K562 (cell line): ENCODE measurements around the gene TECPR2. TPM values are rescaled to one million over a fixed set of nuclear protein-coding genes. Genes with fewer than 3 reads are reported as not detected.
A peak's percentile ranks its signal among the peaks of the same experiment; 100 is the strongest.

Source experiments
- ATAC-seq: fragments of 200-7000 bp; cut with Tn5 transposase; 3 replicates; pipeline ENCODE4 v1.9.1; 2020; ENCODE audit warnings: moderate library complexity
- BruUV-seq: library from RNA; stranded (reverse); fragments of 400-500 nt; replicated peaks from 2 replicates; lab custom pipeline; 2021; lab: Mats Ljungman, UMichigan
- CTCF ChIA-PET: fragments of 300-600 bp; formaldehyde crosslinking; extraction: SDS; loops from one replicate; lab custom pipeline; 2021; ENCODE audit warnings: low intra/inter-chr PET ratio; lab: Yijun Ruan, JAX
- POLR2A ChIA-PET: fragments of 300-600, 350-650 bp; sonication (Branson Sonifier 250); formaldehyde crosslinking; extraction: SDS; loops from one replicate; lab custom pipeline; 2021; ENCODE audit warnings: antibody characterized with exemption, inconsistent platforms; lab: Yijun Ruan, JAX
- DNase-seq, 4 experiments: peaks; one replicate each; pipeline versions ENCODE4 v3.0.0 to v3.0.0-alpha.2; 2011 to 2018; ENCODE audit warnings: low spot score in 3 of 4, mixed read lengths in 3 of 4; ENCODE audit errors: extremely low read depth in 1 of 4
- FAIRE-seq: peaks from 2 replicates; lab custom pipeline; 2011; peaks lifted over from hg19 to GRCh38; lab: Jason Lieb, UNC
- H2AFZ ChIP-seq: 2 replicates; pipeline ENCODE4 v1.6.0; 2011; ENCODE audit warnings: low read depth, low read length, control low read depth, inconsistent platforms
- H3K27ac ChIP-seq: fragments of 200-600 bp; 3 replicates; pipeline ENCODE4 v1.8.0; 2011; ENCODE audit warnings: low read depth, mild to moderate bottlenecking, control low read depth, inconsistent platforms, low read length, moderate library complexity, mixed read lengths; ENCODE audit errors: extremely low read depth
- H3K27me3 ChIP-seq, 2 experiments: fragments of 300-600 bp in 1 of 2; 2 replicates in 1 of 2; 3 replicates in 1 of 2; pipeline versions ENCODE4 v1.6.0 to v1.8.0; 2011; ENCODE audit warnings: inconsistent platforms in 2 of 2, low read length in 2 of 2, mild to moderate bottlenecking in 1 of 2, mixed read lengths in 1 of 2, moderate library complexity in 1 of 2; ENCODE audit not compliant: control insufficient read depth in 2 of 2, insufficient read depth in 2 of 2
- H3K36me3 ChIP-seq: fragments of 300-600 bp; 3 replicates; pipeline ENCODE4 v1.8.0; 2011; ENCODE audit warnings: mild to moderate bottlenecking, low read length, inconsistent platforms; ENCODE audit not compliant: control insufficient read depth, insufficient read depth
- H3K4me1 ChIP-seq, 2 experiments: fragments of 200-600 bp in 1 of 2; replicated peaks in 1 of 2; 2 replicates in 1 of 2; 3 replicates in 1 of 2; pipeline versions ENCODE4 v1.5.1 to v1.8.0; 2011; ENCODE audit warnings: inconsistent platforms in 2 of 2, low read length in 2 of 2, mild to moderate bottlenecking in 1 of 2, mixed read lengths in 1 of 2, moderate library complexity in 1 of 2; ENCODE audit not compliant: control insufficient read depth in 2 of 2, insufficient read depth in 2 of 2
- H3K4me2 ChIP-seq: 2 replicates; pipeline ENCODE4 v1.6.1; 2011; ENCODE audit warnings: low read length, control low read depth, inconsistent platforms, mixed read lengths; ENCODE audit not compliant: insufficient read depth
- H3K4me3 ChIP-seq: fragments of 200-600 bp; sonication (generic), shearing (Covaris generic); 2 replicates; pipeline ENCODE4 v1.5.1; 2016; ENCODE audit warnings: control low read depth, inconsistent platforms
- H3K79me2 ChIP-seq: fragments of 200-600 bp; 3 replicates; pipeline ENCODE4 v1.8.0; 2011; ENCODE audit warnings: low read length, inconsistent platforms; ENCODE audit not compliant: control insufficient read depth, insufficient read depth
- H3K9ac ChIP-seq, 2 experiments: 2 replicates each; pipeline versions ENCODE4 v1.6.0 to v1.6.1; 2011; ENCODE audit warnings: low read depth in 2 of 2, low read length in 2 of 2, control low read depth in 1 of 2, inconsistent platforms in 1 of 2, mild to moderate bottlenecking in 1 of 2, mixed read lengths in 1 of 2; ENCODE audit not compliant: insufficient read depth in 1 of 2
- H3K9me1 ChIP-seq: one replicate; pipeline ENCODE4 v1.6.0; 2011; ENCODE audit warnings: inconsistent platforms, mild to moderate bottlenecking, low read length, moderate library complexity; ENCODE audit not compliant: control insufficient read depth, insufficient read depth
- H3K9me3 ChIP-seq: replicated peaks from 2 replicates; pipeline ENCODE4 v1.5.1; 2011; ENCODE audit warnings: low read depth, low read length, inconsistent platforms; ENCODE audit not compliant: control insufficient read depth, insufficient read depth
- H4K20me1 ChIP-seq: replicated peaks from 2 replicates; pipeline ENCODE4 v1.6.1; 2011; ENCODE audit warnings: low read length, inconsistent platforms, mixed read lengths; ENCODE audit not compliant: control insufficient read depth, insufficient read depth
- ESRRA ChIP-seq: fragments of 450-650 bp; IDR thresholded peaks from 2 replicates; pipeline ENCODE4 v1.6.1; 2014; ENCODE audit warnings: low read depth, mild to moderate bottlenecking, moderate library complexity, borderline replicate concordance
- U2AF1 ChIP-seq: fragments of 200-400 bp; formaldehyde crosslinking; optimal IDR thresholded peaks from 2 replicates; pipeline ENCODE3; 2017; ENCODE audit warnings: mild to moderate bottlenecking, low read depth, low read length, moderate library complexity
- ZNF165 ChIP-seq: fragments of 250-450 bp; sonication (Bioruptor Pico); IDR thresholded peaks from 2 replicates; pipeline ENCODE4 v1.4.0; 2020; ENCODE audit warnings: borderline replicate concordance
- WGBS: fragments of 100-300 bp; shearing (Covaris generic); methylation state at CpG from one replicate; pipeline ENCODE4 v1.1.6; 2016; ENCODE audit warnings: low coverage, mixed read lengths; ENCODE audit not compliant: insufficient coverage; ENCODE audit errors: missing lambda C conversion rate; 5-methylcytosine and 5-hydroxymethylcytosine counted together
- in situ Hi-C: fragments of 300-500 bp; cut with MboI; formaldehyde crosslinking; loops from 4 replicates; pipeline ENCODE4 v1.15.0; 2018; ENCODE audit warnings: inconsistent platforms, mixed read lengths
- intact Hi-C: fragments of 100-400 bp; cut with micrococcal nuclease; formaldehyde crosslinking; loops from 2 replicates; pipeline ENCODE4 v1.14.2; 2022
- polyA plus RNA-seq, 8 experiments: library from polyadenylated mRNA; depleted of rRNA in 4 of 8; stranded (reverse) in 5 of 8; unstranded in 3 of 8; fragments of >200 nt; fragmentation: Nextera tagmentation in 2 of 8; fragmentation: Illumina TruSeq in 1 of 8; extraction: Ambion mirVana in 2 of 8; extraction: Trizol in 1 of 8; gene quantifications; 2 replicates each; pipeline versions ENCODE4 v1.2.1 to v1.2.3, GENCODE V29; 2011 to 2014; ENCODE audit warnings: inconsistent platforms in 1 of 8, missing spikeins in 1 of 8
- total RNA-seq, 7 experiments: library from RNA; depleted of rRNA in 6 of 7; stranded (reverse); fragments of >200 nt in 6 of 7; fragmentation: Illumina TruSeq in 2 of 7; extraction: Trizol in 2 of 7; gene quantifications; 2 replicates each; pipeline versions ENCODE4 v1.2.1 to v1.2.3, GENCODE V29; 2011 to 2021; ENCODE audit warnings: low replicate concordance in 1 of 7
- TF ChIP-seq, protein P1 (sequence below): fragments of 250-450 bp; sonication (Bioruptor Pico); IDR thresholded peaks from 2 replicates; pipeline ENCODE4 v1.4.0; 2020; ENCODE audit warnings: mild to moderate bottlenecking

The TECPR2 gene
- total and polyA plus RNA-seq, 9 of the 15 experiments (the other 6 are each of a cell fraction or from before 2014, with no cell fraction given): 0.04 to 3.0 (median 0.83) TPM

GRCh38 chr14:102479777-102480176, 117.0 kb downstream of the TECPR2 start:
- H3K27ac ChIP-seq: no peak overlapping the region
- no peaks in the 10 kb centered on the region; a peak in 2 of 5 replicates for H3K4me1 ChIP-seq
- H2AFZ ChIP-seq: no peak overlapping the region
- H3K27me3 ChIP-seq: no peaks in the 10 kb centered on the region
- ATAC-seq (no peak), FAIRE-seq (no peak), DNase-seq (no peak)
- no peaks in the 10 kb centered on the region for H3K9me1 ChIP-seq
- no peak overlapping the region for H3K4me3 ChIP-seq
- TF ChIP-seq ZNF165 (CRISPR knock-in tag) (no peak), U2AF1 (no peak), ESRRA (0 out of 2 replicates have a peak, but pooled peaks have one; percentile 27)
- TF ChIP-seq, protein P1, sequence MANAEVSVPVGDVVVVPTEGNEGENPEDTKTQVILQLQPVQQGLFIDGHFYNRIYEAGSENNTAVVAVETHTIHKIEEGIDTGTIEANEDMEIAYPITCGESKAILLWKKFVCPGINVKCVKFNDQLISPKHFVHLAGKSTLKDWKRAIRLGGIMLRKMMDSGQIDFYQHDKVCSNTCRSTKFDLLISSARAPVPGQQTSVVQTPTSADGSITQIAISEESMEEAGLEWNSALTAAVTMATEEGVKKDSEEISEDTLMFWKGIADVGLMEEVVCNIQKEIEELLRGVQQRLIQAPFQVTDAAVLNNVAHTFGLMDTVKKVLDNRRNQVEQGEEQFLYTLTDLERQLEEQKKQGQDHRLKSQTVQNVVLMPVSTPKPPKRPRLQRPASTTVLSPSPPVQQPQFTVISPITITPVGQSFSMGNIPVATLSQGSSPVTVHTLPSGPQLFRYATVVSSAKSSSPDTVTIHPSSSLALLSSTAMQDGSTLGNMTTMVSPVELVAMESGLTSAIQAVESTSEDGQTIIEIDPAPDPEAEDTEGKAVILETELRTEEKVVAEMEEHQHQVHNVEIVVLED (CRISPR knock-in tag): no peak
- CTCF ChIA-PET: no interaction called here
- H4K20me1 ChIP-seq: no peaks in the 10 kb centered on the region
- H3K4me2 ChIP-seq: 0 out of 2 replicates have a peak overlapping the region, but pooled peaks have one; percentile 14
- intact Hi-C loops (no loop called here), in situ Hi-C loops (no loop called here)
- no TSS peak for BruUV-seq
- 0 out of 4 replicates have a peak overlapping the region, but pooled peaks of 1 of the 2 experiments have one; percentile 45 for H3K9ac ChIP-seq
- WGBS: 31% methylated on average over 7 of the region's 7 CpGs
- POLR2A ChIA-PET: interaction anchor here (1.2 kb wide), 1 partner anchor 11 kb away, joined by 3 read pairs; no protein-coding TSS in a partner anchor
- no peaks in the 10 kb centered on the region; the same call in 1 of the 2 replicates for H3K9me3 ChIP-seq
- no peaks in the 10 kb centered on the region for H3K36me3 ChIP-seq
- H3K79me2 ChIP-seq: no peaks in the 10 kb centered on the region
